ENCODE data around the gene DUOX1. TPM values are rescaled to one million over a fixed set of nuclear protein-coding genes. Genes with fewer than 3 reads are reported as not detected.

DUOX1 gene
- total and polyA plus RNA-seq, 7 donors = under 0.01 to 1.7 (median 0.79) TPM; not detected in 3

DNA sequence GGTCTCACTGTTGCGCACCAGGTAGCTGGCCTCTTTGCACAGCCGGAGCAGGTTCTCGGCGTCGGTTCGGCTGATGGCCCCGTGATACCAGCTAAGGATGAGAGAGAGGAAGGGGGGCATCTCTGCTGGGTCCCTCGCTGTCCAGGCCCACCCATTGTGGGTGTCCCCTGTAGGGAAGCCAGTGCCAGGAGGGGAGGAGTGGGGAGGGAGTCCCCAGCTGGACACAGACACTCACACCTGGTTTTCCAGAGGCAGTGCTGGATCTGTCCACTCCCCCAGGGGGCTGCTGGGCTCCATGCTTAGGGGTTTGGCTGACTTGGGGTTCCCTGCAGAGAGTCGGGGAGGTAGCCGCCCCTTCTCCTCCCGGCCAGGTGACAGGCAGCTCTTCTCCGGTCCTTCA is 42.1 kb downstream of the DUOX1 start:
- 95 to 97% methylated on average over 12 of the region's 12 CpGs for WGBS, 2 donors
- Histone ChIP-seq H3K27me3 (no peaks in the 10 kb centered on the region), H3K27ac (no peak overlapping the region), H3K4me3 (no peak overlapping the region), H3K9me3 (no peaks in the 10 kb centered on the region), H3K4me1 (peaks cover 0 to 13% (median 3%) of the 10 kb centered on the region in 4 donors), H3K36me3 (peaks cover 0 to 13% (median 0%) of the 10 kb centered on the region in 4 donors)
- no peak for DNase-seq
- intact Hi-C loops (cut with DNase I) = no loop called here
- TF ChIP-seq POLR2AphosphoS5 (IDR thresholded peaks at IDR 0.05) = no peak
- no peak for TF ChIP-seq EP300 (IDR thresholded peaks at IDR 0.05)
- TF ChIP-seq, protein P1, sequence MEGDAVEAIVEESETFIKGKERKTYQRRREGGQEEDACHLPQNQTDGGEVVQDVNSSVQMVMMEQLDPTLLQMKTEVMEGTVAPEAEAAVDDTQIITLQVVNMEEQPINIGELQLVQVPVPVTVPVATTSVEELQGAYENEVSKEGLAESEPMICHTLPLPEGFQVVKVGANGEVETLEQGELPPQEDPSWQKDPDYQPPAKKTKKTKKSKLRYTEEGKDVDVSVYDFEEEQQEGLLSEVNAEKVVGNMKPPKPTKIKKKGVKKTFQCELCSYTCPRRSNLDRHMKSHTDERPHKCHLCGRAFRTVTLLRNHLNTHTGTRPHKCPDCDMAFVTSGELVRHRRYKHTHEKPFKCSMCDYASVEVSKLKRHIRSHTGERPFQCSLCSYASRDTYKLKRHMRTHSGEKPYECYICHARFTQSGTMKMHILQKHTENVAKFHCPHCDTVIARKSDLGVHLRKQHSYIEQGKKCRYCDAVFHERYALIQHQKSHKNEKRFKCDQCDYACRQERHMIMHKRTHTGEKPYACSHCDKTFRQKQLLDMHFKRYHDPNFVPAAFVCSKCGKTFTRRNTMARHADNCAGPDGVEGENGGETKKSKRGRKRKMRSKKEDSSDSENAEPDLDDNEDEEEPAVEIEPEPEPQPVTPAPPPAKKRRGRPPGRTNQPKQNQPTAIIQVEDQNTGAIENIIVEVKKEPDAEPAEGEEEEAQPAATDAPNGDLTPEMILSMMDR (IDR thresholded peaks at IDR 0.05) = no peak
- TF ChIP-seq POLR2A (IDR thresholded peaks at IDR 0.05) = no peak

GRCh38 chr15:45174069-45174468 is 44.3 kb downstream of the DUOX1 start:
- TF ChIP-seq, protein P1 (IDR thresholded peaks at IDR 0.05) = no peak
- TF ChIP-seq EP300 (IDR thresholded peaks at IDR 0.05) = no peak
- no peak for TF ChIP-seq POLR2AphosphoS5 (IDR thresholded peaks at IDR 0.05)
- no peak for TF ChIP-seq POLR2A (IDR thresholded peaks at IDR 0.05)

DNA sequence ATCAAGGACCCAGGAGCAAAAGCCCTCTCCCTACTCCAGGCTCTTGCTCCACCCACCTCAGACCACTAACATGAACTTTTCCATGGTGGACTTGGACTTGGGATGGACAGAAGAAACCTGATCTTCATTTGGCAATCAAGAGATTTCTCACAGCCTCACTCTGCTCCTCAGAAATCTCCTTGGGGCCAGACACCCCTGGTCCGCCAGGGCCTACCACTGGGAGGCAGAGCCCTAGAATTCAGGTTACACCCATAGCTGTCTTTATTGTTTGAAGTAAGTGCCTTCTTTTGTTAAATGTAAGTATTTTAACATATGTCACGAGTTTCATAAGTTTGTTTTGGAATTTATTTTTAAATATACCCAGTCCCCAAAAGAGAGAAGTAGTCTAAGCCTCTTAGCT is 44.8 kb downstream of the DUOX1 start:
- Histone ChIP-seq H3K4me3 (no peak overlapping the region), H3K4me1 (no peaks in the 10 kb centered on the region), H3K36me3 (peaks cover 0 to 21% (median 0%) of the 10 kb centered on the region in 4 donors), H3K27ac (no peak overlapping the region), H3K27me3 (no peaks in the 10 kb centered on the region), H3K9me3 (no peaks in the 10 kb centered on the region)
- DNase-seq = no peak
- TF ChIP-seq POLR2A (IDR thresholded peaks at IDR 0.05) = no peak
- TF ChIP-seq, protein P1 (IDR thresholded peaks at IDR 0.05) = no peak
- no peak for TF ChIP-seq POLR2AphosphoS5 (IDR thresholded peaks at IDR 0.05)
- TF ChIP-seq EP300 (IDR thresholded peaks at IDR 0.05) = no peak
- 81 to 90% methylated on average over 2 of the region's 2 CpGs for WGBS, 2 donors
- intact Hi-C loops (cut with DNase I) = no loop called here

More at GRCh38 chr15:45174069-45174468, 44.3 kb downstream of the DUOX1 start:
- Histone ChIP-seq H3K4me1 (no peaks in the 10 kb centered on the region), H3K9me3 (no peaks in the 10 kb centered on the region), H3K36me3 (peaks cover 0 to 21% (median 0%) of the 10 kb centered on the region in 4 donors), H3K27ac (no peak overlapping the region), H3K4me3 (no peak overlapping the region), H3K27me3 (no peaks in the 10 kb centered on the region)
- 91 to 92% methylated on average over 6 of the region's 6 CpGs for WGBS, 2 donors
- DNase-seq = no peak
- intact Hi-C loops (cut with DNase I) = no loop called here

GRCh38 chr15:45177285-45177684 is 47.5 kb downstream of the DUOX1 start:
- intact Hi-C loops (cut with DNase I) = no loop called here
- Histone ChIP-seq H3K4me3 (no peak overlapping the region), H3K27ac (no peak overlapping the region), H3K36me3 (peaks cover 0 to 21% (median 0%) of the 10 kb centered on the region in 4 donors), H3K4me1 (no peaks in the 10 kb centered on the region), H3K9me3 (no peaks in the 10 kb centered on the region), H3K27me3 (no peaks in the 10 kb centered on the region)
- WGBS, 2 donors = 71 to 84% methylated on average over 3 of the region's 3 CpGs
- TF ChIP-seq POLR2AphosphoS5 (IDR thresholded peaks at IDR 0.05) (no peak), POLR2A (IDR thresholded peaks at IDR 0.05) (no peak), EP300 (IDR thresholded peaks at IDR 0.05) (no peak)
- TF ChIP-seq, protein P1 (IDR thresholded peaks at IDR 0.05) = no peak
- no peak for DNase-seq

All from sigmoid colon (tissue), 7 donors.